ENCODE measurements around the gene COG4.
"Not testable (repeated sequence)": the region's sequence is repeated elsewhere in the genome, so short reads cannot be mapped to it uniquely, and the experiment has no call there.

Gene COG4

DNA sequence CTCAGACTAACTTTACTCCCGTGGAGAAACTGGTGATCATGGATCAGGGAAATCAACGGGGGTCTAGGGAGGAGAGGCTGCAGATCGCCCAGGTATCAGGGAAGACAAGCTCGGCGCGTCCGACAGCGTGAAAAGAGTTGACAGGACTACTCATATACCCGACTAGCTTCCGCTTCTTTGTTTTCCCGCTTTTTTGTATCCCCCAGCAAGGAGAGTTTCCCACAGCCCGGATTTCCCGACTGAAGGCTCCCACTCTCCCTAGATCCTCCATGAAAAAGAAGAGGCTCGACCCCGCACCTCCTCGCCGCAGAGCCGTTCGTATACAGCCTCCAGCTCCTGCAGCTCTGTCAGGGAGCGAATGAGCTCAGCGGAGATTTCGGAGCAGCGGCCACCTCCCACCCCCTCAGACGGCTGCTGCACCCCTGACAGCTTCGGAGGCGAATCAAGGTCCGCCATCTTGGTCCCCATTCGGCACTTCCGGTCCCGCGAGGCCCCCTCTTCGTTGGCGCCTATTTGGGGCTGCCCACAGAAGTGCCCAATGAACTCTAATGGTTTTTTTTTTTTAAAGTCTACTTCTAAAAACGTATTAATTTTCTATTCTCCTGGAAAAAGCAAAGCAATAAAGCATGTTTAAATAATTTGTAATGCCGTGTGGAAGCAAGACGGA, at the start of gene COG4:
COG4 (minus strand) TSS at position 479 of the 667 bp plus-strand sequence; CDS start at position 468, 11 bp downstream.
- DNase-seq: peak; percentile 82 to 89

DNA sequence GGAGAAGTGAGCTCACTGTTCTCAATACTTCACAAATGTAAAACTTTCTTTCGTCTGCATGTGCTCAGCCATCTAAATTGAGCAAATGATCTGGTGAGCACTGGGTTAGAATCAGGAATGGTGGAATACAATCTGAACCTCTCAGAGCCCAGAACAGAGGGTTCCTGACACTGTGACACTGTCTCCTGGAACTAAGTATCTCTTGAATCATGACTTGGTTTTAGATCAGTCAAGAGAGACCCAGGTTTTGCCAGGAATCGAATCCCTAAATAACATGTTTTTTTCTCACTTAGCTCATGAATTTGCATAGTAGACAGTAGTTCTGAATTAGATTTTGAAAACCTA, 49.5 kb upstream of the COG4 start:
- no peak for DNase-seq

DNA sequence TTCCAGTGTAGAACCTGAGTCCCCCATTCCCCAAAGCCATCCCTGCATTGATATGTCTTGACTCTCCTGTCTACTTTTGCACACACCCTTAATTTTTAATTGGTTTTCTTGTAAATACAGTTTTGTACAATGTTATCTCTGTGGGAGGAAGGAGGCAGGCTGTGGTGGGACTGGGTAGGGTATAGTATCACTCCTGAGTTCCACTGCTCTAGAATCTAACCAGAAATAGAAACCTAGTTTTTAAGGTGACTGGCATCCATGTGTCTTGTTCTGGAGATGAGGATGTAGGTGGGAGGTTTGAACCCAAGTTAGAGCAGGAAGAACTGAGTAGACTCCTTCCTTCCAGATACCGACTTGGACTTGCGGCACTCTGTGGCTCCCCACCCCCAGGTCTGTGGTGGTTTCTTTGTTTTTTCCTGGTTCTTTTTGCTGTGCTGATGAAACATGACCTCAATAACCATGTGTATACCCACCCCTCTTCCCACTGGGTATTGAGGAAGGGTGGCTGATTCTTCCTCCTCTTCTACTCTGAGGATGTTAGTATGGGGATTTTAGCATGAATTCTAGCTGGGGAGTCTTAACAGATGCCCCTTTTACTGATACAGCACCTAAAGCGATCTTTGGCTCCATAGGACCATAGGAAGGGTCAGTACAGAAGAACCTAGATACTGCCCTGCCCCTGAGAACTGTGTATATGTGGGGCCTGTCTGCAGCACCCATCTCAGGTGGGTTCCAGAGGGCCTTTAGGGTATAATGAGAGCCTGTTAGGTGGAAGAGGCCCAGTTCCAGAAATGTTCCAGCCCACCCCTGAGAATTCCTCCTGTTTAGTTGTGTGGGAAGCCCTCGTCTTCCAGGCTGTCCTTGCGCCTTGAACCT, 48.9 kb upstream of the COG4 start:
- no peak for DNase-seq

DNA sequence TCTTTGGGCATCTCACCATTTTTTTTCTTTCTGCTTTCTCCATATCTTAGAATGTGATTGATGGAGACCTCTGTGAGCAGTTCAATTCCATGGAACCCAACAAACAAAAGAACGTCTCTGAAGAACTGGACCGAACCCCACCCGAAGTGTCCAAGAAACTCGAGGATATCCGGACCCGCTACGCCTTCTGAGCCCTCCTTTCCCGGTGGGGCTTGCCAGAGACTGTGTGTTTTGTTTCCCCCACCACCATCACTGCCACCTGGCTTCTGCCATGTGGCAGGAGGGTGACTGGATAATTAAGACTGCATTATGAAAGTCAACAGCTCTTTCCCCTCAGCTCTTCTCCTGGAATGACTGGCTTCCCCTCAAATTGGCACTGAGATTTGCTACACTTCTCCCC, 48.3 kb upstream of the COG4 start:
- DNase-seq: no peak

DNA sequence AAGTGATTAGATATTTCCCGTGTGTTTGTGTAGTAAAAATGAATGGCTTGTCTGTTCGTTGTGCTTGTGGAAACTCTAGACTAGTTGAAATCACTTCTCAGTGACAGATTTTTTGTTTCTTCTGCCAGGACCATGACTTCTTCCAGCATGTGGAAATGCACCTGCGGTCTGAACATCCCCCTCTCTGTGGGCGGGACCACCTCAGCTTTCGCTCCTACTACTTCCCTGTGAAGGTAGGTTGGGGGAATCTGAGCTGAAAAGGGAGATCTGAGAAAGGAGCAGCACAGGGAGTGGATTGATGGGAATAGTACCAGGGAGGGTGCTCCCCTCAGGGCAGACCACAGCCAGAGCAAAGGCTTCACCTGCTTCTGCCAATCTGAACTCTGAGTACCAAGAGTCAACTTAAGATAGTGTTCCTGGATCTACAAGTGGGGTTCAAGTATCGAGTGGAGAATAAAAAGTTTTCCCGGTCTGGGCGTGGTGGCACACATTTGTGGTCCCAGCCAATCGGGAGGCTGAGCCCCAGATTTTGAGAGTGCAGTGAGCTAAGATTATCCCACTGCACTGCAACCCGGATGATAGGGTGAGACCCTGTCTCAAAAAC, 47.7 kb upstream of the COG4 start:
- DNase-seq: no peak

- no peak for DNase-seq
These were observed 46.4 kb upstream of the COG4 start for GRCh38 chr16:70569752-70570151.

DNA sequence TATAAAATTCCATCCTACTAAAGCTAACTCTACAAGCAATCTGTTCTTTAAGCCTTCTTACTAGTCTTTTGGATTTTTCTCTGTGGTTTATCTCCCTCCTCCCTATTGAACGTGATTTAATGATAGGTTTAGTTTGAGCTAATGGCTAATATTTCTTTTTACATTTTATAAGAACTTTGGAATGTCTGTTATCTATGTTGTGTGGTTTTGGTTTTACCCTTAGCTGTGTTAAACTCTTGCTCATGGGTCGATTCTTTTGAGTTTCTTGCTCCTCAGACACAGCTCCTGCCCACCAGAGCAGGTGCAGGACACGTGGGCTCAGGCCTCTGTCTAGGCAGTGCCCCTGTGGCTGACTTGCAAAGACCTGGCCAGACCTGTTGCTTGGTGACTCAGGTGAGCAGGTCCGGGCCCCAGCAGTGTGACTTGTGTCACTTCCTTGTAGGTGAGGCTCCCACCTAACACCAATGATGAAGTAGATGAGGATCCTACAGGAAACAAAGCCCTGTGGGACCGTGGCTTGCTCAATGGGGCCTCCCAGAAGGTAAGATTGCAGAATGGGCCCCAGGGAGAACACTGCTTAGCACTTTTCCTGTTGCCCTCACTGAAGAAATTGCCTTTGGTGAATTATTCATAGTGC, 45.4 kb upstream of the COG4 start:
- DNase-seq: no peak

DNA sequence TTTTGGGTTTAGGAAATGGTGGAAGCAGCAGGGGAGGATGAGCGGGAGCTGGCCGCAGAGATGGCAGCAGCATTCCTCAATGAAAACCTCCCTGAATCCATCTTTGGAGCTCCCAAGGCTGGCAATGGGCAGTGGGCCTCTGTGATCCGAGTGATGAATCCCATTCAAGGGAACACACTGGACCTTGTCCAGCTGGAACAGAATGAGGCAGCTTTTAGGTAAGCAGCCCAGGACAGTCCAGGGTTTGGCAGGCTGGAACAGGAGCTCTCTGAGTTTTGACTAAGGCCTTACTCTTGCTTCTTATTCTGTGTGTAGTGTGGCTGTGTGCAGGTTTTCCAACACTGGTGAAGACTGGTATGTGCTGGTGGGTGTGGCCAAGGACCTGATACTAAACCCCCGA, 41.7 kb upstream of the COG4 start:
- no peak for DNase-seq

- no peak for DNase-seq
These were observed 40.3 kb upstream of the COG4 start for GRCh38 chr16:70563636-70564035.

DNA sequence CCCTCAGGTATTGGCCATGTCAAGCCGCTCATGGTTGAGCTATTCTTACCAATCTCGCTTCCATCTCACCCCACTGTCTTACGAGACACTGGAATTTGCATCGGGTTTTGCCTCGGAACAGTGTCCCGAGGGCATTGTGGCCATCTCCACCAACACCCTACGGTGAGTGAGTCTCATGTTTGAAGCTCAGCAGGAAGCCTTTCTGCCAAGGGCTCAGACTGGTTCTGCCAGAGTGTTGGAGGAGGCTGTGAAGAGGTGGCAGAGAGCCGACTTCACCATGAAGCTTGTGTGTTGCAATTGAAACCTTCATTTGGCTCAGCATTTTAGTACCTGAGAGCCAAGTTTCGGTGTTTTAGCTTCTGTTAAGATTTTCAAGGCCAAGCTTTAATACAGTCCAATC, 38.3 kb upstream of the COG4 start:
- DNase-seq: no peak

DNA sequence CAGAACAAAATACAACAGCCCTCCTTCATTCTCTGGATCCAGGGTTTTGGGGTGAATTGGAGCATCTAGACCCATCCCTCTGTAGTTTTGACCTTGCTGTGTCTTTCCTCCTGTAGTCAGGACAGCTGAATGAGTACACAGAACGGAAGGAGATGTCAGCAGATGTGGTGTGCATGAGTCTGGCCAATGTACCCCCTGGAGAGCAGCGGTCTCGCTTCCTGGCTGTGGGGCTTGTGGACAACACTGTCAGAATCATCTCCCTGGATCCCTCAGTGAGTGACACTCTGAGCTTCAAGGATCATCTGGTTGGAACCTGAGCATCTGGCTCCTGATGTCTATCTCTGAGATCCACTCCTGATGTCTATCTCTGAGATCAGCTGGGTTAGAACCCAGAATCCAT, 32.7 kb upstream of the COG4 start:
- DNase-seq: no peak

GRCh38 chr16:70553645-70554044, 30.3 kb upstream of the COG4 start:
- DNase-seq: no peak

GRCh38 chr16:70552675-70553074, 29.3 kb upstream of the COG4 start:
- no peak for DNase-seq

- DNase-seq: no peak
These were observed 28.4 kb upstream of the COG4 start for GRCh38 chr16:70551788-70552187.

DNA sequence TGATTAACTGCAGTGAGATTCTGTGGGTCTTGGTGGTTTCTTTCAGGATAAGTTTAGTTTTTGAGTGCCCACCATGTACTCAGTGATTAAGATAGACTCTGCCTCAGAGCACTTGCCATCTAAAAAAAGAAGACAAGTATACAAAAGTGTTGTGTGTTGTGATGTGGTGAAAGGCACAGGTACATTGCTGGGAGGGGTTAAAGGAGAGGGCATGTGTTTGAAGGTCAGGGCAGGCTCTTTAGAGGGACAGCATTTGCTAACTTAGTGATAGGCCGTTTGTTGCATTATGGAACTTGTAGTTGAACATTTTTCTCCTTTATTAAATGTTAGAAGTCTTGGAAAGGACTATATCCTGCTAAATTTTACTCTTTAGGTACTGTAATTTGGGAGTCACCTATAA, 26.7 kb upstream of the COG4 start:
- DNase-seq: no peak

- DNase-seq: no peak
These were observed 25.6 kb upstream of the COG4 start for GRCh38 chr16:70548936-70549335.

DNA sequence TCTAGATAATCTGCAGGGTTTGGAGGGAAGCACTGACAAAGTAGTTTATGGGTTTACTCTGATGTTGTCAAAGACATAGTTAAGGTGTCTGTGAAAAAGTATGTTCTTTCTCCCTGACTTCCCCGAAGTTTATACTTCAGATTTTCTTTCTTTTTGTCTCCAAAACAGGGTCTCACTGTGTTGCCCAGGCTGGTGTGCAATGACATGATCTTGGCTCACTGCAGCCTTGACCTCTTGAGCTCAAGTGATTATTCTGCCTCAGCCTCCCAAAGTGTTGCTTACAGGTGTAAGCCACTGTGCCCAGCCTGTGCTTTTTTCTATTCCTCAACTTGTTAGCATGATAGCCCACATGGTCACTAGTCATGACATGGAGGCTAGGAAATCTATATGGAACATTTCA, 21.2 kb upstream of the COG4 start:
- no peak for DNase-seq

- DNase-seq: no peak
These were observed 17.6 kb upstream of the COG4 start for GRCh38 chr16:70540994-70541393.

- no peak for DNase-seq
These were observed 11.6 kb upstream of the COG4 start for GRCh38 chr16:70534971-70535370.

DNA sequence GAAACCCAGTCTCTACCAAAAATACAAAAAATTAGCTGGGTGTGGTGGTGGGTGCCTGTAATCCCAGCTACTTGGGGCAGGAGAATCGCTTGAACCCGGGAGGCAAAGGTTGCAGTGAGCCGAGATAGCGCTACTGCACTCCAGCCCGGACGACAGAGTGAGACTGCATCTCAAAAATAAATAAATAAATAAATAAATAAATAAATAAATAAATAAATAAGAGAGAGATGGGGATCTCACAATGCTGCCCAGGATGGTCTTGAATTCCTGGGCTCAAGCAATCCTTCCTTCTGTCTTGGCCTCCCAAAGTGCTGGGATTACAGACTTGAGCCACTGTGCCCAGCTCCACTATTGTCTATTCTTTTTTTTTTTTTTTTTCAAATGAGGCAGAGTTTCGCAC, 6.6 kb upstream of the COG4 start:
- not testable (repeated sequence) for DNase-seq

DNA sequence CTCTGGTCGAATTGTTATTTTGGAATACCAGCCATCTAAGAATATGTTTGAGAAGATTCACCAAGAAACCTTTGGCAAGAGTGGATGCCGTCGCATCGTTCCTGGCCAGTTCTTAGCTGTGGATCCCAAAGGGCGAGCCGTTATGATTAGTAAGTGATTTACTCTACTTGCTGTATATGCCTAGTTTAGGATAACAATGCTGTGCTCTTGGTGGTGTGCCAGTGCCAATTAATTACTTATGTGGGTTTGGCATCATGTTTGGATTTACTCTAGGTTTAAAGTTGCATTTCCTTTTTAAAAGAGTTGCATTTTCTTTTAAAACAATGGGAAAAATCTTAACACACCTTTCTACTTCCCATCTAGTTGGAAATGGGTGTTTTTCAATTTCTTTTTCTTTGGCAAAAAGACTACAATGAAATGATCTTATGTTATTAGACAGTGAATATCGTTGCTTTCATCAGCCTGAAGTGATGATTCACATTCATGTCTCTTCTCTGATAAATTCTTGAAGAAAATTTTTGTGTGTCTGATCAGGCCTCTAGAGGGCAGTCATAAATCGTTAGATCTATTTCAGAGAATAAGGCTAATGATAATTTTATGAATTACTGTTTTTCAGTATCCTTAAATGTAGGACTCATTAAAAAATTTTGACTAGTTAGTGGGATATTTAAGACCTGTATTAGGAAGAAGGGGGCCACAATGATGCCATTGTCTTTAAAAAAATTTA, 5.9 kb upstream of the COG4 start:
- DNase-seq: peak in 1 of 2 experiments; percentile 9

- no peak for DNase-seq
These were observed 4.1 kb upstream of the COG4 start for GRCh38 chr16:70527315-70527996.
